Stimulated activated memory B cell treated with anti-CD40 and anti-IgM and Interleukin-4, amounts not matched to agents 10 μg/mL and 1 μg/mL and 100 μg/mL, for 72 hours (primary cell): Measurements from ENCODE around the gene PLTP.
A peak's percentile ranks its signal among the peaks of the same experiment; 100 is the strongest.
"Not testable (repeated sequence)": the region's sequence is repeated elsewhere in the genome, so short reads cannot be mapped to it uniquely, and the experiment has no call there.

Experiments used
- ATAC-seq: fragments of 150-1000 bp; cut with Tn5 transposase; 2 replicates; pipeline ENCODE4 v1.10.0; 2021
- H3K27ac Mint-ChIP-seq: one replicate; pipeline ENCODE4 v1.8.0; 2022; ENCODE audit warnings: mild to moderate bottlenecking, mixed read lengths
- H3K27me3 Mint-ChIP-seq: one replicate; pipeline ENCODE4 v1.8.0; 2022; ENCODE audit warnings: mixed read lengths
- H3K36me3 Mint-ChIP-seq: one replicate; pipeline ENCODE4 v1.8.0; 2022; ENCODE audit warnings: mixed read lengths
- H3K4me1 Mint-ChIP-seq: one replicate; pipeline ENCODE4 v1.8.0; 2022; ENCODE audit warnings: mixed read lengths
- H3K4me3 Mint-ChIP-seq: one replicate; pipeline ENCODE4 v1.8.0; 2022; ENCODE audit warnings: mild to moderate bottlenecking, moderate library complexity, mixed read lengths
- H3K9me3 Mint-ChIP-seq: one replicate; pipeline ENCODE4 v1.8.0; 2022; ENCODE audit warnings: mixed read lengths

PLTP gene

DNA sequence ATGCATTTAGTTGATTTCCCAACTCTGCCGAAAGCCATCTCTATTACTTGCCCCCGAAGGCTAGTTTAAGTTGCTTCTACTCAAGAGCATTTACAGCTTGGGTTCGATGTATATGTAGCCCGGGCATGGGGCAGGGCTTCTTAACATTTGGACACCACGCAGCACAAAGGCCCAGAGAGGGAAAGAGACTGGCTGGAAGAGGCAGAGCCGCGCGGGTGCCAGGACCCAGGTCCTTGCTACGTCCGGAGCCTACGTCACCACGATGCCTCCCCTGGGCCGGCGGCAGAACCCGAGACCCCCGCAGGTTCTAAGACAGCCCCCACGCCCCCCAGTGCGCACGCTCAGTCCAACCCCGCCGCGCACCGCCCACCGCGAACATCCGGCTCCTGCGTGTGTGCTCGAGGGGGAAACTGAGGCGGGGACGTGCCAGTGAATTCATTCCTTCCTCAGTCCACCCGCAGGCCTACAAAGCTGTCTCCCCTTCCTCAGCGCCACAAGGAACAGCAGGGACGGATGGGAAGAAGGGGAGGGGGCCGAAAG lies 22.2 kb upstream of the PLTP start:
- H3K27me3 Mint-ChIP-seq = no peaks in the 10 kb centered on the region
- peak overlapping the region; percentile 99 for H3K4me3 Mint-ChIP-seq
- peaks cover 21% of the 10 kb centered on the region for H3K36me3 Mint-ChIP-seq
- H3K27ac Mint-ChIP-seq = peak overlapping the region; percentile 99
- H3K4me1 Mint-ChIP-seq = peaks cover 30% of the 10 kb centered on the region
- ATAC-seq = peak; percentile 53
- H3K9me3 Mint-ChIP-seq = no peaks in the 10 kb centered on the region

DNA sequence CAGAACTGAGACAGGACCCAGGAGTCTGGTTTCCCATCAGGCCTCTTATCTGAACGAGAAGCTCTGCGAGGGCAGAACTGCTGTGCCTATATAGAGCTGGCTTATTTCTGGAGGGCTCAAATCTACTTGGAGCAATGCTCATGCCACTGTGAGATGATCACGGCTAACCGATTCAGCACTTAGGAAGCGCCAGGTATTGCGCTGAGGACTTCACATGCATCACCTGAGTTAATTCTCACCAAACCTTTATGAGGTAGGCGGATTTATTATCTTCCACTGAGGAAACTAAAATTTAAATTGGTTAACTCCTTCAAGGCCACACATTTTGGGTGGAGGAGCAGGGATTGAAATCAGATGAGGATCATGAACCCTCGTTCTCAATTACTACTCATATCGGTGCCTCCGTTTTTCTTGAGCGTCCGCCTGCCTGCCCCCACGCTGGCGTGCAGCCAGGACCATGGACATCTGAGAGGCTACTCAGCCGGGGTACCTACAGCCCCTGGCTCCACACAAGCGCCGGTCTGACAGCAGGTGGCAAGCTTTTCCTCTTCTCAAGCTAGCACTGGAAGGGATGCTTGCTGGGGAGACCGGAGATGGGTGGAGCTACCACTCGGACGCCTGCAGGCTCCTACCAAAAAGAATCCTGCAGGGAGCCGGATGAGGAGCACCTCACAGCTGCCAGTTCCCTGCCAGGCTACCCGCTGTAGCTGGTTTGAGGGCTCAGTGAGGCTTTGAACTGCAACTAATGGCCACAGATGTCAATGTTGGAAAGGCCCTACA lies 21.5 kb upstream of the PLTP start:
- Mint-ChIP-seq H3K4me3 (peak overlapping the region; percentile 99), H3K36me3 (peaks cover 14% of the 10 kb centered on the region), H3K27me3 (no peaks in the 10 kb centered on the region), H3K27ac (peak overlapping the region; percentile 99), H3K4me1 (peaks cover 26% of the 10 kb centered on the region), H3K9me3 (no peaks in the 10 kb centered on the region)
- ATAC-seq = no peak

DNA sequence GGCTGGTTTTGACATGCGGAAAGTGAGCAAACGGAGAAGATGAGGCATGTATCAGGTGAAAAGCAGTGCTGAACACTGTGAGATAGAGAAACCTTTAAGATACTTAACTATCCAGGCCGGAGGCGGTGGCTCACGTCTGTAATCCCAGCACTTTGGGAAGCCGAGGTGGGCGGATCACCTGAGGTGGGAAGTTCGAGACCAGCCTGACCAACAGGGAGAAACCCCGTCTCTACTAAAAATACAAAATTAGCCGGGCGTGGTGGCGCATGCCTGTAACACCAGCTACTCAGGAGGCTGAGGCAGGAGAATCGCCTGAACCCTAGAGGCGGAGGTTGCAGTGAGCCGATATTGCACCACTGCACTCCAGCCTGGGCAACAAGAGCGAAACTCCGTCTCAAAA lies 19.7 kb upstream of the PLTP start:
- H3K4me1 Mint-ChIP-seq = peaks cover 13% of the 10 kb centered on the region
- H3K27me3 Mint-ChIP-seq, H3K36me3 Mint-ChIP-seq, ATAC-seq, H3K4me3 Mint-ChIP-seq, H3K9me3 Mint-ChIP-seq, H3K27ac Mint-ChIP-seq: not testable (repeated sequence)

DNA sequence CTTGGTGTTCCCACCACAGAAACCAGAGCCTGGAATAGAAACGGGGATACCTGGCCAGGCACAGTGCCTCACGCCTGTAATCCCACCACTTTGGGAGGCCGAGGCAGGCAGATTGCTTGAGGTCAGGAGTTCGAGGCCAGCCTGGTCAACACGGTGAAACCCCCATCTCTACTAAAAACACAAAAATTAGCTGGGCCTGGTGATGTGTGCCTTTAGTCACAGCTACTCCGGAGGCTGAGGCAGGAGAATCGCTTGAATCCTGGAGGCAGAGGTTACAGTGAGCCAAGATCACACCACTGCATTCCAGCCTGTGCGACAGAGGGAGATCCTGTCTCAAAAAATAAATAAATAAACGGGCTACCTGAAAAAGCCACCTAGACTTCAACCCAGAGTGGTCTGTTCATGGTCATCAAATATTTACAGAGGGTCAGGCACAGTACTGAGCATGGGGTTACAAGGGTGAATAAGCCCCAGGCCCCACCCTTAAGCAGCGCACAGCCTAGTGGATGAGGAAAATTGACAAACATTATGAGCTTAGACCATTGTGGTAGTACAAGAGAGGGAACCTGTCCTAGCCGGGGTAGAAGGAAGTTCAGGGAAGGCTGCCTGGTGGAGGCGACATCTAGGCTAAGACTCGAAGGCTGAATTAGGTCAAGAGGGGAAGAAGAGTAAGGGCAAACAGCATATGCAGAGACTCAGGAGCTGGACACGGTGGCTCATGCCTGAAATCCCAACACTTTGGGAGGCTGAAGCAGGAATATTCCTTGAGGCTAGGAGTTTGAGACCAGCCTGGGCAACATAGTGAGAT lies 15.3 kb upstream of the PLTP start:
- Mint-ChIP-seq H3K36me3 (no peaks in the 10 kb centered on the region), H3K4me1 (no peaks in the 10 kb centered on the region), H3K4me3 (no peak overlapping the region), H3K9me3 (no peaks in the 10 kb centered on the region), H3K27me3 (no peaks in the 10 kb centered on the region), H3K27ac (no peak overlapping the region)
- no peak for ATAC-seq

DNA sequence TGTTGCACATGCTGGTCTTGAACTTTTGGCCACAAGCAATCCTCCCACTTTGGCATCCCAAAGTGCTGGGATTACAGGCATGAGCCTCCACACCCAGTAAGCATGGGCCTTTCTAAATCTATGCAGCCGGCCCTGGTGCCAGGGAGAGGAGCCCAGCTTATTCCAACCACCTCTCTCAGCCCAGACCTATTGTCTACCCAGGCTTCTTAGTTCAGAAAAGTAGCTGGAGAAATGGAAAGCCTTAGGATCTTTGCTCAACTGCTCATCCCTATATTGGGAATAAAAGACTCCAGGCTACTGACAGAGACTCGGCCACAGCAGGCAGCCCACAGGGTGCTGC lies 14.7 kb upstream of the PLTP start:
- no peak for ATAC-seq
- Mint-ChIP-seq H3K36me3 (no peaks in the 10 kb centered on the region), H3K27ac (no peak overlapping the region), H3K9me3 (no peaks in the 10 kb centered on the region), H3K4me3 (no peak overlapping the region), H3K4me1 (no peaks in the 10 kb centered on the region), H3K27me3 (peaks cover 5% of the 10 kb centered on the region)

DNA sequence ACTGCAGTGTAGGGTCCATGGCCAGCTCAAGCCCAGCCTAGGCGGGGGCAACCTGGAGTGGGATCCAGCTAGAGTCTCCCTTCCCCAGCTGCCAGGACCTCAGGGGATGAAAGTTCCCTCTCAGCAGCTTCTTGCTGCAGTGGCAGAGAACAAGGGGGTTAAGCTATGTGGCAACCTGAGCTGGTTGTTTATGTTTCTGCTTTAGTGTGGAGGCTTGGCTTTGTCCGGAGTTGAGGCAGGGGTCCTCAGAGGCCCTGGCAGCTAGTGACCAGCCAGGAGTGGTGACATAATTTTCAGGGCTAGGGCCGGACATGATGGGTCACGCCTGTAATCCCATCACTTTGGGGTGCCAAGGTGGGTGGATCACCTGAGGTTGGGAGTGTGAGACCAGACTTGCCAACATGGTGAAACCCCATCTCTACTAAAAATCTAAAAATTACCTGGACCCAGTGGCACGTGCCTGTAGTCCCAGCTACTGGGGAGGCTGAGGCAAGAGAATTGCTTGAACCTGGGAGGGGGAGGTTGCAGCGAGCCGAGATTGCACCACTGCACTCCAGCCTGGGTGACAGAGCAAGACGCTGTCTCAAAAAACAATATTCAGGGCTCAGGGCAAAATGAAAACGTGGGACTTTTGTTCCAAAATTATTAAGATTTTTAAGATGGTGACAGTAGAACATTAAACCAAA lies 14.0 kb upstream of the PLTP start:
- Mint-ChIP-seq H3K27ac (no peak overlapping the region), H3K4me3 (no peak overlapping the region), H3K36me3 (no peaks in the 10 kb centered on the region), H3K9me3 (no peaks in the 10 kb centered on the region), H3K27me3 (peaks cover 12% of the 10 kb centered on the region), H3K4me1 (no peaks in the 10 kb centered on the region)
- no peak for ATAC-seq

DNA sequence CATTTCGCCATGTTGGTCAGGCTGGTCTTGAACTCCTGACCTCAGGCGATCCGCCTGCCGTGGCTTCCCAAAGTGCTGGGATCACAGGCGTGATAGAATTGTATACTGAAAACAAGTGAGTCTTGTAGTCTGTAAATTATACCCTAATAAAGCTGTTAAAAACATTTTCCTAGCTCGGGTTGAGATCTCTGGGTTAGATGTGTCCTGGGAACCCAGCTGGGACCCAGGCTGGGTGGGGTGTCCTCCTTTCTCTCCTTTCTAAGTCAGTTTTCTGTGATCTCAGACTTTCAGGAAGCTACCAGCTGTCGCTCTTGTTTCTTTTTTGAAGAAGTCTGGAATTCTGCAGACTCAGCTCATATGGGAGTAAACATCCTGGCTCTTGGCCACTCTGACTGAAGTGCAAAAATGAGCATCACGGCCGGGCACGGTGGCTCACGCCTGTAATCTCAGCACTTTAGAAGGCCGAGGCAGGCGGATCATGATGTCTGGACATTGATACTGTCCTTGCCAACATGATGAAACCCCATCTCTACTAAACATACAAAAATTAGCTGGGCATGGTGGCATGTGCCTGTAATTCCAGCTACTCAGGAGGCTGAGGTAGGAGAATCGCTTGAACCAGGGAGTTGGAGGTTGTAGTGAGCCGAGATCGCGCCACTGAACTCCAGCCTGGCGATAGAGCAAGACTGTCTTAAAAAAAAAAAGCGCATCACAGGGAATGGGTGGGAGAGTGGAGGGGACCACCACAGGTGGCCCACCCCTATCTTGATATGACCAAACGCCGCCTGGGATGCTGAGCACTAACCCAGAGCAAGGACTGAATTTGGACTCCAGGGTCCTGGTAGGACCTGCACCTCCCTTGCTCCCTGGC lies 12.7 kb upstream of the PLTP start:
- Mint-ChIP-seq H3K27me3 (peaks cover 26% of the 10 kb centered on the region), H3K27ac (no peak overlapping the region), H3K36me3 (no peaks in the 10 kb centered on the region), H3K4me1 (no peaks in the 10 kb centered on the region), H3K9me3 (no peaks in the 10 kb centered on the region), H3K4me3 (no peak overlapping the region)
- no peak for ATAC-seq

DNA sequence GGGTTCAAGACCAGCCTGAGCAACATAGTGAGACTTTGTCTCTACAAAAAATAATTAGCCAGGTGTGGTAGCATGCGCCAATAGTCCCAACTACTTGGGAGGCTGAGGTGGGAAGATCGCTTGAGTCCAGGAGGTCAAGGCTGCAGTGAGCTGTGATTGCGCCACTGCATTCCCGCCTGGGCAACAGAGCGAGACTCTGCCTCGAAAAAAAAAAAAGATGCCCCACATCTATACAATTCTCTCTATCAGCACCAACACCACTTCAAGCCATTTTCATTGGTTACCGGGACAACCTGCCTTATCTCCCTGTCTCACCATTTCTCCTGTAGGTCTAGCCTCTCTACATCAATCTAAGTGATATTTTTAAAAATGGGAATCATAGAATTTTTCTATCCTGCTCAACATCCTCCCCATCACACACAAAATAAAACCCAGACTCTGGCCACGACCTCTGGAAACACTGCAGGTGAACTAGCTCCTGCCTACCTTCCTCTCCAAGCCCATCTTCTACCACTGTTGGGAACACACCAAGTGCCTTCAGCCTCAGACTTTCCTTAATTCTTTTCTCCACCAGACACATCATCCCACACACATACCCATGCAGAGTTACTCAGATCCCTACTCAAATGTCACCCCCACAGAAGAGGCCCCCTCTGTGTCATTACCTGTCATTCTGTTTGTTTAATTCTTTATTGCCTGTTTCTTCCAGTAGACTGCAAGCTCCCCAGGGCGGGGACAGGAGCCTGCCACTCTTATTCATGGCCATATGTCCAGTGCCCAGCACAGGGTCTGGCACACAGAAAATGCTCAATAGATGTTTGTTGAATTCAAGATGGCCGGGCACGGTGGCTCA lies 9.6 kb upstream of the PLTP start:
- H3K4me3 Mint-ChIP-seq = no peak overlapping the region
- no peak for ATAC-seq
- no peak overlapping the region for H3K27ac Mint-ChIP-seq
- H3K9me3 Mint-ChIP-seq = no peaks in the 10 kb centered on the region
- H3K4me1 Mint-ChIP-seq = no peaks in the 10 kb centered on the region
- H3K36me3 Mint-ChIP-seq = no peaks in the 10 kb centered on the region
- peaks cover 35% of the 10 kb centered on the region for H3K27me3 Mint-ChIP-seq

DNA sequence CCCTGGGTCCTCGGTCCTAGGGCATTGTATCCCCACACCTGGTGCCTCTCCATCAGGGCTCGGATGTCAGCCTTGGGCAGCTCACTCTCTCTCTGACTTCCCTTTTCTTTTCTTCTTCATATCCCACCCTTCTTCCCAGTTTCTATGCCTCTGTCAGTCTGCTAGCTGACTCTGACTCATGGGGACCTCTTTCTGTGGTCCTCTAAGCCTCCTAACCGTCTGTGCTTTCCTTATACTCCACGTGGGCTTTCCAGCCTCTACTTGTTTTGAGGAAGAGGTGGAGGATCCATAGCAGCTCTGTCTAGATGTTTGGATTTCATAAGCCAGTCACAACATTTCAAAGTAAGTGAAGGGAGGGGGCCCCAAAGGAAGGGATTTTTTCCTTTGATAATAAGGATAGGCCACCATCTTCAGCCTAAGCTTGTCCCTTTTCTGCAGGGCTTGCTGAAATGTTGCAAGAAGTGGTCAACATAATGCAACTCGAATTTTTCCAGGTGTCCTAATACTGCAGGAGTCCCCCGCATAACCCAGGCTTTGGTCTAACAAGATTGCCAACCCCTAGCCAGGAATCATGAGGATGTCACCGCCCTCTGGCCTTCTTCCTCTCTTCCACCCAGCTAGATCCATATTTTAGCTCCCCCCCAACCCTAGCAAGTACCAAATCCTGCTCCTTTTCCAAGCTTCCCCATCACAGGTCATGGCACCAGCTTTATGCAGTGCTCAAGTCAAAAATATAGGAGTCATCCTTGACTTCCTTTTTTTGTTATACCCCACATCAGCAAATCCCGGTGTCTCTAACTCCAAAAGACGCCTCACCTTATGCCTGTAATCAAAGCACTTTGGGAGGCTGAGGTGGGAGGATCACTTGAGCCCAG lies 8.7 kb upstream of the PLTP start:
- peaks cover 43% of the 10 kb centered on the region for H3K27me3 Mint-ChIP-seq
- no peak for ATAC-seq
- H3K36me3 Mint-ChIP-seq = no peaks in the 10 kb centered on the region
- no peaks in the 10 kb centered on the region for H3K9me3 Mint-ChIP-seq
- no peak overlapping the region for H3K27ac Mint-ChIP-seq
- no peak overlapping the region for H3K4me3 Mint-ChIP-seq
- H3K4me1 Mint-ChIP-seq = no peaks in the 10 kb centered on the region

DNA sequence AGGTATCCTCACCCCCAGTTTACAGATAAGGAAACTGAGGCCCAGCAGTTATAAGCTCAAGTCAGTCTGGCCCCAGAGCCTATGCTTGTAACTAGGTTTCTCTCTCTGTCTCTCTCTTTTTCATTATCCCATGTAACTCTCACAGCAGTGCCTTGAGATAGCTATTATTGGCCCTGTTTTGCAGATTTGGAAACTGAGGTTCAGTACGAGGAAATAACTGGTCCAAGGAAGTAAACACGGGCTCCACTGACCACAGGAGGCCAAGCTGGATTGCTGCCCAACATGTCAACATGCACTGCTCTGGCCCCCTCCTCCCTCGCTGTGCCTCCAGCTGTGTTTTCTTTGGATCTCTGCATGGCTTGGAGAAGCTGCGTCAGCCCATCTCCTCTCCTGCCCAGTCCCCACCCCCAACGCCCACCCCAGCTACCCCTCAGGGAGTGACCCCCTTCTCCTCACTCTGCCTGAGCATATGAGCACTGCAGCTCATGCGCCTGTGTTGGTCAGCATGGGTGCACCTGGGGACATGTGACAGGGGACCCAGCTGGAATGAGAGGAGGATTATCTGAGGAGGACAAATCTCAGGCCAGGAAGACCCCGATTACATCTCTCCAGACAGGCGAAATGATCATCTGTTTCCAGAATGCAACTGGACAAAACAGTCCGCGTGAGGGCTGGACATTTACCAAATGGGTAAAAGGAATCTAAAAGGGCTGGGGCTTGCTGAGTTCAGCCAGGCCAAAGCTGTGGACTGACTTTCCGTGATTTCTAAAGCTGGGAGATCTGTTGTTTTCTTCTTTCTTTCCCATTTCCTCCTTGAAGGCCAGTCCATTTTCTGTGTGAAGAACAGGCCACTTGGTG lies 7.8 kb upstream of the PLTP start:
- H3K4me1 Mint-ChIP-seq = peaks cover 1% of the 10 kb centered on the region
- no peak overlapping the region for H3K4me3 Mint-ChIP-seq
- no peak overlapping the region for H3K27ac Mint-ChIP-seq
- ATAC-seq = no peak
- no peaks in the 10 kb centered on the region for H3K36me3 Mint-ChIP-seq
- no peaks in the 10 kb centered on the region for H3K9me3 Mint-ChIP-seq
- peaks cover 48% of the 10 kb centered on the region for H3K27me3 Mint-ChIP-seq

DNA sequence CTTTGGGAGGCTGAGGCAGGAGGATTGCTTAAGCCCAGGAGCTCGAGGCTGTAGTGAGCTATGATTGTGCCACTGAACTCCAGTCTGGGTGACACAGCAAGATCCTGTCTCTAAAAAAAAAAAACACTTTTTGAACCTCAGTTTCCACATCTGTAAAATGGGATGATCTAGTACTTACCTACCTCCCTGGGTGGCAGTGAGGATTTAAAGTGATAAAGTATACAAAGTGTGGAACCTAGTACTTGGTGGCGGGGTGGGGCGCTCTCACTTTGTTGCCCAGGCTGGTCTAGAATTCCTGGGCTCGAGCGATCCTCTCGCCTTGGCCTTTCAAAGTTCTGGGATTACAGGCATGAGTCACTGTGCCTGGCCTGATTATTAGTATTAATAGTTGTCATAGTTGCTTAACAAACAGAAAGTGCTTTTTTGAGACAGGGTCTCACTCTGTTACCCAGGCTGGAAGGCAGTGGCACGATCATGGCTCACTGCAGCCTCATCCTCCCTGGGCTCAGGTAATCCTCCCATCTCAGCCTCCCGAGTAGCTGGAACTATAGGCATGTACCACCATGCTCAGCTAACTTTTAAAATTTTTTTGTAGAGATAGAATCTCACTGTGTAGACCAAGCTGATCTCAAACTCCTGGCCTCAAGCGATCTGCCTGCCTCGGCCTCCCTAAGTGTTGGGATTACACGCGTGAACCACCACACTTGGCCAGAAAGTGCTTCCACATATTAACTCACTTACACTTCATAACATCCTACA lies 7.0 kb upstream of the PLTP start:
- H3K4me1 Mint-ChIP-seq = peaks cover 6% of the 10 kb centered on the region
- peaks cover 48% of the 10 kb centered on the region for H3K27me3 Mint-ChIP-seq
- no peaks in the 10 kb centered on the region for H3K9me3 Mint-ChIP-seq
- H3K36me3 Mint-ChIP-seq = no peaks in the 10 kb centered on the region
- H3K27ac Mint-ChIP-seq = no peak overlapping the region
- ATAC-seq = no peak
- no peak overlapping the region for H3K4me3 Mint-ChIP-seq

DNA sequence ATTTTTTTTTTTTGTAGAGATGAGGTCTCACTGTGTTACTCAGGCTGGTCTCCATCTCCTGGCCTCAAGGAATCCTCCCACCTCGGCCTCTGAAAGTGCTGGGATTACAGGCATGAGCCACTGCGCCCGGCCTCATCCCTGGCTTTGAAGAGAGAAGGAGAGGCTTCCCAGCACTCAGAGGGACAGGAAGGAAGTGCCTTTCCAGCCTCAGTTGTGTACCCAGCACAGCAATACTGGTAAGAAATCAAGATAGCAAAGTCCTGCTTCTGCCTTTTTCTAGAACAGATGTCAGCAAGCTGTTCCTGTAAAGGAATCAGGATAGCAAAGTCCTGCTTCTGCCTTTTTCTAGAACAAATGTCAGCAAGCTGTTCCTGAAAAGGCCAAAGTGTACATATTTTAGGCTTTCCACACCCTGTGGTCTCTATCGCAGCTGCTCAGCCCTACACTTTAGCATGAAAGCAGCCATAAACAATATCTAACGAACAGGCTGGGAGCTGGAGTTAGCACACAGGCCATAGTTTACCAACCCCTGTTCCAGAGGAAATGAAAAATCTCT lies 6.3 kb upstream of the PLTP start:
- no peak overlapping the region for H3K27ac Mint-ChIP-seq
- peaks cover 48% of the 10 kb centered on the region for H3K27me3 Mint-ChIP-seq
- no peak for ATAC-seq
- no peaks in the 10 kb centered on the region for H3K36me3 Mint-ChIP-seq
- H3K4me3 Mint-ChIP-seq = no peak overlapping the region
- H3K4me1 Mint-ChIP-seq = peaks cover 6% of the 10 kb centered on the region
- no peaks in the 10 kb centered on the region for H3K9me3 Mint-ChIP-seq
